Liver (tissue), 9 donors: ENCODE results near the gene FAM118A. TPM values are rescaled to one million over a fixed set of nuclear protein-coding genes. Genes with fewer than 3 reads are reported as not detected.

Source experiments
- DNase-seq: peaks from one replicate; pipeline ENCODE4 v3.0.0-alpha.2; 2017; ENCODE audit warnings: low spot score
- H3K27ac ChIP-seq, 2 donors: one replicate each; pipeline ENCODE4 v1.7.0; 2013; ENCODE audit warnings: inconsistent platforms in 2 of 2, low read length in 2 of 2, control low read depth in 1 of 2, low read depth in 1 of 2, mild to moderate bottlenecking in 1 of 2
- H3K27me3 ChIP-seq, 4 donors: one replicate each; pipeline versions ENCODE4 v1.6.1 to v1.7.0; 2013; ENCODE audit warnings: low read length in 3 of 4, inconsistent platforms in 1 of 4, mild to moderate bottlenecking in 1 of 4, moderate library complexity in 1 of 4; ENCODE audit not compliant: control insufficient read depth in 4 of 4, insufficient read depth in 4 of 4
- H3K36me3 ChIP-seq, 4 donors: one replicate each; pipeline versions ENCODE4 v1.6.1 to v1.7.0; 2013; ENCODE audit warnings: low read length in 3 of 4, mild to moderate bottlenecking in 3 of 4, low read depth in 1 of 4, moderate library complexity in 1 of 4; ENCODE audit not compliant: control insufficient read depth in 4 of 4, insufficient read depth in 3 of 4
- H3K4me1 ChIP-seq, 4 donors: one replicate each; pipeline versions ENCODE4 v1.6.1 to v1.7.0; 2013; ENCODE audit warnings: low read length in 3 of 4, mild to moderate bottlenecking in 3 of 4, moderate library complexity in 1 of 4; ENCODE audit not compliant: control insufficient read depth in 4 of 4, insufficient read depth in 4 of 4
- H3K4me3 ChIP-seq, 3 donors: one replicate each; pipeline versions ENCODE4 v1.6.1 to v1.7.0; 2013; ENCODE audit warnings: low read length in 3 of 3, control low read depth in 1 of 3, low read depth in 1 of 3, mild to moderate bottlenecking in 1 of 3
- H3K9ac ChIP-seq, 2 donors: one replicate each; pipeline ENCODE4 v1.7.0; 2013; ENCODE audit warnings: low read length in 2 of 2, mild to moderate bottlenecking in 2 of 2, moderate library complexity in 2 of 2, control low read depth in 1 of 2, low read depth in 1 of 2
- H3K9me3 ChIP-seq, 4 donors: one replicate each; pipeline versions ENCODE4 v1.6.1 to v1.7.0; 2013; ENCODE audit warnings: low read length in 3 of 4; ENCODE audit not compliant: control insufficient read depth in 4 of 4
- EGR1 ChIP-seq, 2 donors: IDR thresholded peaks; 2 replicates each; pipeline ENCODE4 v1.6.1; 2016 to 2018; ENCODE audit warnings: antibody characterized with exemption in 2 of 2, low read depth in 2 of 2
- FOXA1 ChIP-seq: IDR thresholded peaks from 2 replicates; pipeline ENCODE4 v1.6.1; 2016; ENCODE audit warnings: antibody characterized with exemption
- FOXA2 ChIP-seq: IDR thresholded peaks from 2 replicates; pipeline ENCODE4 v1.6.1; 2016; ENCODE audit warnings: antibody characterized with exemption
- GABPA ChIP-seq, 2 donors: IDR thresholded peaks in 1 of 2; conservative IDR thresholded peaks in 1 of 2; 2 replicates each; pipeline ENCODE4 v1.6.1; 2016; ENCODE audit warnings: antibody characterized with exemption in 2 of 2, mild to moderate bottlenecking in 1 of 2, moderate library complexity in 1 of 2
- HNF4A ChIP-seq, 2 donors: conservative IDR thresholded peaks; 2 replicates each; pipeline ENCODE4 v1.6.1; 2016; ENCODE audit warnings: antibody characterized with exemption in 2 of 2, mild to moderate bottlenecking in 2 of 2
- HNF4G ChIP-seq: IDR thresholded peaks from 2 replicates; pipeline ENCODE4 v1.6.1; 2016; ENCODE audit warnings: antibody characterized with exemption
- NR2F2 ChIP-seq: IDR thresholded peaks from 2 replicates; pipeline ENCODE4 v1.6.1; 2016; ENCODE audit warnings: antibody characterized with exemption
- RAD21 ChIP-seq, 2 donors: IDR thresholded peaks; 2 replicates each; pipeline ENCODE4 v1.6.1; 2016; ENCODE audit warnings: antibody characterized with exemption in 2 of 2, mild to moderate bottlenecking in 2 of 2
- RXRA ChIP-seq, 2 donors: IDR thresholded peaks; 2 replicates each; pipeline ENCODE4 v1.6.1; 2017 to 2018; ENCODE audit warnings: antibody characterized with exemption in 2 of 2, mild to moderate bottlenecking in 1 of 2
- SP1 ChIP-seq: IDR thresholded peaks from 2 replicates; pipeline ENCODE4 v1.6.1; 2018; ENCODE audit warnings: antibody characterized with exemption, mild to moderate bottlenecking
- TAF1 ChIP-seq: conservative IDR thresholded peaks from 2 replicates; pipeline ENCODE4 v1.6.1; 2016; ENCODE audit warnings: antibody characterized with exemption, mild to moderate bottlenecking
- YY1 ChIP-seq: IDR thresholded peaks from 2 replicates; pipeline ENCODE4 v1.6.1; 2016; ENCODE audit warnings: antibody characterized with exemption, mild to moderate bottlenecking
- WGBS: extraction: QIAGEN DNeasy Blood & Tissue Kit; methylation state at CpG from one replicate; pipeline ENCODE4 v1.1.7; 2013; 5-methylcytosine and 5-hydroxymethylcytosine counted together
- polyA plus RNA-seq, 2 donors: library from polyadenylated mRNA; stranded (reverse) in 1 of 2; unstranded in 1 of 2; fragments of 200-250 nt in 1 of 2; fragments of >200 nt in 1 of 2; fragmentation: Nextera tagmentation in 1 of 2; extraction: Ambion mirVana in 1 of 2; gene quantifications; one replicate each; pipeline versions ENCODE4 v1.2.1 to v1.2.3, GENCODE V29; 2013 to 2015
- total RNA-seq, 2 donors: library from RNA; depleted of rRNA; stranded (reverse); fragments of >200 nt; gene quantifications; one replicate each; pipeline ENCODE4 v1.2.3, GENCODE V29; 2014
- TF ChIP-seq, protein P1 (sequence below): IDR thresholded peaks from 2 replicates; pipeline ENCODE4 v1.6.1; 2016; ENCODE audit warnings: antibody characterized with exemption, mild to moderate bottlenecking
- TF ChIP-seq, protein P2 (sequence below): IDR thresholded peaks from 2 replicates; pipeline ENCODE4 v1.6.1; 2016; ENCODE audit warnings: antibody characterized with exemption
- TF ChIP-seq, protein P3 (sequence below): fragments of 150-350 bp; IDR thresholded peaks from 2 replicates; pipeline ENCODE4 v1.5.1; 2017; ENCODE audit warnings: improper control_type of control experiment, low read depth, low read length; ENCODE audit not compliant: missing input control
- TF ChIP-seq, protein P4 (sequence below): IDR thresholded peaks from 2 replicates; pipeline ENCODE4 v1.6.1; 2016; ENCODE audit warnings: antibody characterized with exemption
- TF ChIP-seq, protein P5 (sequence below): IDR thresholded peaks from 2 replicates; pipeline ENCODE4 v1.6.1; 2016; ENCODE audit warnings: antibody characterized with exemption
- donor health status: healthy.
- donor health status: healthy.
- donor health status: healthy.
- donor health status: healthy.
- donor health status: healthy.

FAM118A gene
- total and polyA plus RNA-seq, 4 donors = 4.7 to 36.0 (median 5.6) TPM

DNA sequence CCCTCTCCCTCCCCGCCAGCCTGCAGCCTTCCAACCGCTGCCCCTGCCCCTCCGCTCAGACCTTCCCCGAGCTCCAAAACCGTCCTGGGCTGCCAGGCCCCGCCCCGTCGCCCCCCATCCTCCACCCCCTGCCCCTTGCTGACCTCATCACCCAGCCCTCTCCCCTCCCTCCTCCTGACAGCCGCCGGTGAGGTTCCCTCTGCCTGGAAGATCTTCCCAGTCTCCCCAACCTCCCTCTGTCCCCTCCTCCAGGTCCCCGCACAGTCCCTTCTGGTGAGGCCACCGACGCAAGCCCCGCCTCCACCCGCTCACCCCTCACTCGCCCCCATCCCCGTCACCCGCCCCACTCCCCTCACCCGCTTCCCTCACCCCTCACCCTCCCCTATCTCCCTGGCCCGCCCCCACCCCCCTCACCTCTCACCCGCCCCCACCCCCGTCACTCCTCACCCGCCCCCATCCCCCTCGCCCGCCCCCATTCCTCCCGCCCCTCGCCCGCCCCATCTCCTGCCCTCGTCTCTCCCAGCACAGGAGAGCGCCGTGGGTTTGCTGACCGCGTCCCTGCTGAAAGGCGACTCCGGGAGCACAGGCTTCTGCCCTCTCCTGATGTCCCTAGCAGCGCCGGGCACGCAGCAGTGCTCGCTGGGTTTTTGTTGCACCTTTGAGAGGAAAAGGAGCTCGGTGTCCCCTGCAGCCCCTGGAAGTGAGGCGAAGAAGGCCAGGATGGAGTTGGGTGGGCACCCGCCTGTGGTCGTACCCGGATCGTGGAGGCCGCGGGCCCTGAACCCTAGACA lies 41.4 kb upstream of the FAM118A start:
- no peak overlapping the region for H3K27ac ChIP-seq
- WGBS = 4% methylated on average over 47 of the region's 47 CpGs

DNA sequence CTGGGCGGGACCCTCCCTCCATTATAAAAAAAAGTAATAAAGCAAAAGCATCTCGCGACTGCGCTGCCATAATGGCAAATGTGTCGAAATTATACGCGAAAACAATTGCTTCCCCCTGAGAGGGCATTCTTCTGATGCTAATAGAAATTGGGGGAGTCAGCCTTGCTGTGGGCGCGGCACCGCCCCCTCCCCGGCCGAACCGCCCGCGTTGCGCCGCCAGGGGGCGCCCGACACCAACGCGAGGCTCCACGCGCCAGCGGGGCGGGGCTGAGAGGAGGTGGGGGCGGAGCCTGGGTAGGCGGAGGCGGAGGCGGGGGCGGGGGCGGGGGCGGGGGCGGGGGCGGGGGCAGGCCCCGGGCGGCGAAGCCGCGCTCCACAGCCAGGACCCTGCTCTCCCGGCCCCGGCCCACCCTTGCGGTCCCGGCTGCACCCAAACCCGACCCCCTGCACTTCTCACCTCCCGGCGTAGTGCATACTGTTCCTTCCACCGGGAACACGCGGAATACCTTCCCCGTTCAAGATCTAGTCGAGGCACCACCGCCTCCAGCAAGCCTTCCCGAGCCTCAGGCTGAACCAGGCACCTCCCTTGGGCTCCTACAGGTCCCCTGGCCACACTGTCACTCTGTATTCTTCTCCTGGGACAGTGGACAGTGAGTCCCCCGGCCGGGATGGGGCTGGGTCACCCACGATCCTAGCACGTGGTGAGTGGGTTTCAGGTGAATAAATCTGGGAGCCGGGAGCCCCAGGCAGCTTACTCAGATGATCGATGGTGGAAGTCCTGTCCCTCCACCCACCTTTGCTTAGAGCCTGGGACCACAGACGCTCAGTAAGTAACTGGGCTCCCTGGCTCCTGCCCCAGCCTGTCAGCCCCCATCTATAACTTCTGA lies 40.5 kb upstream of the FAM118A start:
- H3K36me3 ChIP-seq = no peaks in the 10 kb centered on the region
- H3K4me3 ChIP-seq = peak overlapping the region; percentile 41 to 66 (median 52)
- H3K9ac ChIP-seq = peak overlapping the region in 1 of 2 donors; percentile 16
- H3K9me3 ChIP-seq = no peaks in the 10 kb centered on the region
- H3K4me1 ChIP-seq = peaks cover 3 to 14% (median 7%) of the 10 kb centered on the region in 4 donors
- H3K27ac ChIP-seq = no peak overlapping the region
- DNase-seq = peak; percentile 92
- H3K27me3 ChIP-seq = no peaks in the 10 kb centered on the region
- WGBS = 3% methylated on average over 59 of the region's 60 CpGs
- TF ChIP-seq HNF4G = no peak
- TF ChIP-seq, protein P1, sequence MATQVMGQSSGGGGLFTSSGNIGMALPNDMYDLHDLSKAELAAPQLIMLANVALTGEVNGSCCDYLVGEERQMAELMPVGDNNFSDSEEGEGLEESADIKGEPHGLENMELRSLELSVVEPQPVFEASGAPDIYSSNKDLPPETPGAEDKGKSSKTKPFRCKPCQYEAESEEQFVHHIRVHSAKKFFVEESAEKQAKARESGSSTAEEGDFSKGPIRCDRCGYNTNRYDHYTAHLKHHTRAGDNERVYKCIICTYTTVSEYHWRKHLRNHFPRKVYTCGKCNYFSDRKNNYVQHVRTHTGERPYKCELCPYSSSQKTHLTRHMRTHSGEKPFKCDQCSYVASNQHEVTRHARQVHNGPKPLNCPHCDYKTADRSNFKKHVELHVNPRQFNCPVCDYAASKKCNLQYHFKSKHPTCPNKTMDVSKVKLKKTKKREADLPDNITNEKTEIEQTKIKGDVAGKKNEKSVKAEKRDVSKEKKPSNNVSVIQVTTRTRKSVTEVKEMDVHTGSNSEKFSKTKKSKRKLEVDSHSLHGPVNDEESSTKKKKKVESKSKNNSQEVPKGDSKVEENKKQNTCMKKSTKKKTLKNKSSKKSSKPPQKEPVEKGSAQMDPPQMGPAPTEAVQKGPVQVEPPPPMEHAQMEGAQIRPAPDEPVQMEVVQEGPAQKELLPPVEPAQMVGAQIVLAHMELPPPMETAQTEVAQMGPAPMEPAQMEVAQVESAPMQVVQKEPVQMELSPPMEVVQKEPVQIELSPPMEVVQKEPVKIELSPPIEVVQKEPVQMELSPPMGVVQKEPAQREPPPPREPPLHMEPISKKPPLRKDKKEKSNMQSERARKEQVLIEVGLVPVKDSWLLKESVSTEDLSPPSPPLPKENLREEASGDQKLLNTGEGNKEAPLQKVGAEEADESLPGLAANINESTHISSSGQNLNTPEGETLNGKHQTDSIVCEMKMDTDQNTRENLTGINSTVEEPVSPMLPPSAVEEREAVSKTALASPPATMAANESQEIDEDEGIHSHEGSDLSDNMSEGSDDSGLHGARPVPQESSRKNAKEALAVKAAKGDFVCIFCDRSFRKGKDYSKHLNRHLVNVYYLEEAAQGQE = no peak
- peak; percentile 16 to 50 for TF ChIP-seq EGR1 (IDR thresholded peaks at IDR 0.05; ENCODE audit: low read depth in 2 of 2)
- peak; percentile 70 to 78 for TF ChIP-seq RAD21 (IDR thresholded peaks at IDR 0.05)
- no peak for TF ChIP-seq TAF1
- no peak for TF ChIP-seq HNF4A (conservative IDR thresholded peaks at IDR 0.05)
- TF ChIP-seq, protein P2, sequence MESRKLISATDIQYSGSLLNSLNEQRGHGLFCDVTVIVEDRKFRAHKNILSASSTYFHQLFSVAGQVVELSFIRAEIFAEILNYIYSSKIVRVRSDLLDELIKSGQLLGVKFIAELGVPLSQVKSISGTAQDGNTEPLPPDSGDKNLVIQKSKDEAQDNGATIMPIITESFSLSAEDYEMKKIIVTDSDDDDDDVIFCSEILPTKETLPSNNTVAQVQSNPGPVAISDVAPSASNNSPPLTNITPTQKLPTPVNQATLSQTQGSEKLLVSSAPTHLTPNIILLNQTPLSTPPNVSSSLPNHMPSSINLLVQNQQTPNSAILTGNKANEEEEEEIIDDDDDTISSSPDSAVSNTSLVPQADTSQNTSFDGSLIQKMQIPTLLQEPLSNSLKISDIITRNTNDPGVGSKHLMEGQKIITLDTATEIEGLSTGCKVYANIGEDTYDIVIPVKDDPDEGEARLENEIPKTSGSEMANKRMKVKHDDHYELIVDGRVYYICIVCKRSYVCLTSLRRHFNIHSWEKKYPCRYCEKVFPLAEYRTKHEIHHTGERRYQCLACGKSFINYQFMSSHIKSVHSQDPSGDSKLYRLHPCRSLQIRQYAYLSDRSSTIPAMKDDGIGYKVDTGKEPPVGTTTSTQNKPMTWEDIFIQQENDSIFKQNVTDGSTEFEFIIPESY = no peak
- TF ChIP-seq, protein P3, sequence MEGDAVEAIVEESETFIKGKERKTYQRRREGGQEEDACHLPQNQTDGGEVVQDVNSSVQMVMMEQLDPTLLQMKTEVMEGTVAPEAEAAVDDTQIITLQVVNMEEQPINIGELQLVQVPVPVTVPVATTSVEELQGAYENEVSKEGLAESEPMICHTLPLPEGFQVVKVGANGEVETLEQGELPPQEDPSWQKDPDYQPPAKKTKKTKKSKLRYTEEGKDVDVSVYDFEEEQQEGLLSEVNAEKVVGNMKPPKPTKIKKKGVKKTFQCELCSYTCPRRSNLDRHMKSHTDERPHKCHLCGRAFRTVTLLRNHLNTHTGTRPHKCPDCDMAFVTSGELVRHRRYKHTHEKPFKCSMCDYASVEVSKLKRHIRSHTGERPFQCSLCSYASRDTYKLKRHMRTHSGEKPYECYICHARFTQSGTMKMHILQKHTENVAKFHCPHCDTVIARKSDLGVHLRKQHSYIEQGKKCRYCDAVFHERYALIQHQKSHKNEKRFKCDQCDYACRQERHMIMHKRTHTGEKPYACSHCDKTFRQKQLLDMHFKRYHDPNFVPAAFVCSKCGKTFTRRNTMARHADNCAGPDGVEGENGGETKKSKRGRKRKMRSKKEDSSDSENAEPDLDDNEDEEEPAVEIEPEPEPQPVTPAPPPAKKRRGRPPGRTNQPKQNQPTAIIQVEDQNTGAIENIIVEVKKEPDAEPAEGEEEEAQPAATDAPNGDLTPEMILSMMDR = peak; percentile 94
- no peak for TF ChIP-seq FOXA2
- TF ChIP-seq YY1 = no peak
- no peak for TF ChIP-seq RXRA (IDR thresholded peaks at IDR 0.05)
- no peak for TF ChIP-seq GABPA (IDR thresholded peaks at IDR 0.05 in 1 of 2, conservative IDR thresholded peaks at IDR 0.05 in 1 of 2)
- no peak for TF ChIP-seq NR2F2
- TF ChIP-seq SP1 = no peak
- TF ChIP-seq FOXA1 = no peak

More for the DNA sequence above, 41.4 kb upstream of the FAM118A start:
- Histone ChIP-seq H3K4me1 (peaks cover 3 to 22% (median 11%) of the 10 kb centered on the region in 4 donors), H3K9ac (peak overlapping the region in 1 of 2 donors; percentile 16), H3K36me3 (no peaks in the 10 kb centered on the region), H3K4me3 (peak overlapping the region; percentile 41 to 66 (median 52)), H3K9me3 (no peaks in the 10 kb centered on the region), H3K27me3 (no peaks in the 10 kb centered on the region)
- DNase-seq = peak; percentile 57
- TF ChIP-seq RAD21 (IDR thresholded peaks at IDR 0.05) = no peak
- no peak for TF ChIP-seq HNF4A (conservative IDR thresholded peaks at IDR 0.05)
- TF ChIP-seq, protein P4, sequence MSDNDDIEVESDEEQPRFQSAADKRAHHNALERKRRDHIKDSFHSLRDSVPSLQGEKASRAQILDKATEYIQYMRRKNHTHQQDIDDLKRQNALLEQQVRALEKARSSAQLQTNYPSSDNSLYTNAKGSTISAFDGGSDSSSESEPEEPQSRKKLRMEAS = no peak
- TF ChIP-seq, protein P3 = no peak
- TF ChIP-seq EGR1 (IDR thresholded peaks at IDR 0.05; ENCODE audit: low read depth in 2 of 2) = no peak
- TF ChIP-seq, protein P5, sequence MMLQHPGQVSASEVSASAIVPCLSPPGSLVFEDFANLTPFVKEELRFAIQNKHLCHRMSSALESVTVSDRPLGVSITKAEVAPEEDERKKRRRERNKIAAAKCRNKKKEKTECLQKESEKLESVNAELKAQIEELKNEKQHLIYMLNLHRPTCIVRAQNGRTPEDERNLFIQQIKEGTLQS = no peak
- no peak for TF ChIP-seq GABPA (IDR thresholded peaks at IDR 0.05 in 1 of 2, conservative IDR thresholded peaks at IDR 0.05 in 1 of 2)
